Tibial nerve (tissue), 4 donors: ENCODE results near the gene RANBP3. TPM values are rescaled to one million over a fixed set of nuclear protein-coding genes. Genes with fewer than 3 reads are reported as not detected.

Experiments used
- DNase-seq, 2 donors: peaks; one replicate each; pipeline ENCODE4 v3.0.0-alpha.2; 2019; ENCODE audit warnings: low spot score in 2 of 2
- H3K27ac ChIP-seq, 4 donors: fragments of 200-600 bp; sonication (generic) in 3 of 4; one replicate each; pipeline ENCODE4 v1.5.1; 2017 to 2019; ENCODE audit warnings: mild to moderate bottlenecking in 1 of 4
- H3K27me3 ChIP-seq, 2 donors: fragments of 200-600 bp; sonication (generic) in 1 of 2; one replicate each; pipeline versions ENCODE4 v1.5.1 to v1.6.0; 2017 to 2019
- H3K36me3 ChIP-seq, 3 donors: fragments of 200-600 bp; sonication (generic); one replicate each; pipeline ENCODE4 v1.5.1; 2018 to 2019
- H3K4me1 ChIP-seq, 4 donors: fragments of 200-600 bp; sonication (generic) in 3 of 4; one replicate each; pipeline ENCODE4 v1.5.1; 2017 to 2019
- H3K4me3 ChIP-seq, 4 donors: fragments of 200-600 bp; sonication (generic) in 3 of 4; one replicate each; pipeline ENCODE4 v1.5.1; 2017 to 2019; ENCODE audit warnings: mild to moderate bottlenecking in 1 of 4, moderate library complexity in 1 of 4
- H3K9me3 ChIP-seq, 4 donors: fragments of 200-600 bp; sonication (generic) in 3 of 4; one replicate each; pipeline ENCODE4 v1.5.1; 2017 to 2019
- EP300 ChIP-seq, 2 donors: sonication (generic); formaldehyde crosslinking; IDR thresholded peaks; one replicate each; pipeline ENCODE4 v1.6.1; 2017; ENCODE audit warnings: antibody characterized with exemption in 2 of 2, mild to moderate bottlenecking in 1 of 2
- POLR2A ChIP-seq, 2 donors: fragments of 450-650 bp; IDR thresholded peaks; one replicate each; pipeline ENCODE4 v1.6.1; 2017; ENCODE audit warnings: antibody characterized with exemption in 2 of 2, mild to moderate bottlenecking in 2 of 2, moderate library complexity in 2 of 2
- WGBS, 2 donors: methylation state at CpG; one replicate each; pipeline ENCODE4 v1.1.5; 2018; 5-methylcytosine and 5-hydroxymethylcytosine counted together
- total RNA-seq, 4 donors: library from RNA; depleted of rRNA; stranded (reverse); fragments of >200 nt; gene quantifications; one replicate each; pipeline ENCODE4 v1.1.0, GENCODE V29; 2016
- TF ChIP-seq, protein P1 (sequence below), 5 experiments: fragments of 200-600 bp in 3 of 5; fragments of 450-650 bp in 2 of 5; sonication (generic) in 3 of 5; IDR thresholded peaks; one replicate each; pipeline ENCODE4 v1.5.1; 2016 to 2019; ENCODE audit warnings: antibody characterized with exemption in 5 of 5, mild to moderate bottlenecking in 3 of 5, moderate library complexity in 2 of 5

RANBP3 gene
- total RNA-seq, 4 donors from 2014 or later: 75.4 to 129 (median 95.6) TPM

DNA sequence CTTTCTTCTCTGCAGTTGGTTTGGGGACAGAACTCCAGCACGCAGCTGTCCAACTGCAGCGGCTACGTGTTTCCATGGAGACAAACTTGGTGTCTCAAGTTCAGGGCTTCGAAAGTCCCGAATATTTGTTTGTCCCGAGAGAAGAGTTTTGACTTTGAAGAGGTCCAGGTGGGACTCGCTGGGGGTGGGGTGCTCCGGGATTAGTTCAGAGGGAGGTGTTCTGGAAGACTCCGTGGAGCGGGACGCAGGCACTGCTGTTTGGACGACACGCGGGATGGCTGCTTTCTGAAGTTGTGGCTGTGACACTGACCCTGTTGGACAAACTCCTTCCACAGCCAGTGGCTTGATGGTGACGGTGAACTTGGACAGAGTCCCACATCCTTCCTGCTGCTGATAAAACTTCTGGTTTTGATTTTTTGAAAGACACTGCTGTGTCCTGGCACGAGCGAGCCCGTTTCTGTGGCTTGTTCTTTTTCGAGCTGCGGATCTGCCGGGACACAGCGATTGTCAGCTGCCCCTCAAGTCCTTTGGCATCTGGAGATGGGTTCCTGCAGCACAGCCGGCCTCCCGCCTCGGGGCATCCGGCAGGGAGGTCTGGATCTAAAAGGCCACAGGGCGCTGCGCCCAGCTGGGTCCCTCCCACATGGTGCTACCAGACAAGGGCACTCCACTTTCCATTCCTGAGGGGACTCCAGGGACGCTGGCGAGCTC is 15.9 kb upstream of the RANBP3 start:
- no peak for DNase-seq
- WGBS, 2 donors: 62 to 66% methylated on average over 30 of the region's 30 CpGs
- no peaks in the 10 kb centered on the region for H3K27me3 ChIP-seq
- TF ChIP-seq, protein P1, sequence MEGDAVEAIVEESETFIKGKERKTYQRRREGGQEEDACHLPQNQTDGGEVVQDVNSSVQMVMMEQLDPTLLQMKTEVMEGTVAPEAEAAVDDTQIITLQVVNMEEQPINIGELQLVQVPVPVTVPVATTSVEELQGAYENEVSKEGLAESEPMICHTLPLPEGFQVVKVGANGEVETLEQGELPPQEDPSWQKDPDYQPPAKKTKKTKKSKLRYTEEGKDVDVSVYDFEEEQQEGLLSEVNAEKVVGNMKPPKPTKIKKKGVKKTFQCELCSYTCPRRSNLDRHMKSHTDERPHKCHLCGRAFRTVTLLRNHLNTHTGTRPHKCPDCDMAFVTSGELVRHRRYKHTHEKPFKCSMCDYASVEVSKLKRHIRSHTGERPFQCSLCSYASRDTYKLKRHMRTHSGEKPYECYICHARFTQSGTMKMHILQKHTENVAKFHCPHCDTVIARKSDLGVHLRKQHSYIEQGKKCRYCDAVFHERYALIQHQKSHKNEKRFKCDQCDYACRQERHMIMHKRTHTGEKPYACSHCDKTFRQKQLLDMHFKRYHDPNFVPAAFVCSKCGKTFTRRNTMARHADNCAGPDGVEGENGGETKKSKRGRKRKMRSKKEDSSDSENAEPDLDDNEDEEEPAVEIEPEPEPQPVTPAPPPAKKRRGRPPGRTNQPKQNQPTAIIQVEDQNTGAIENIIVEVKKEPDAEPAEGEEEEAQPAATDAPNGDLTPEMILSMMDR (IDR thresholded peaks at IDR 0.05): no peak
- TF ChIP-seq EP300 (IDR thresholded peaks at IDR 0.05) (no peak), POLR2A (IDR thresholded peaks at IDR 0.05) (no peak)
- no peak overlapping the region for H3K4me3 ChIP-seq
- no peak overlapping the region for H3K27ac ChIP-seq
- H3K36me3 ChIP-seq: peaks cover 0 to 57% (median 0%) of the 10 kb centered on the region in 3 donors
- no peaks in the 10 kb centered on the region for H3K9me3 ChIP-seq
- peaks cover 0 to 8% (median 0%) of the 10 kb centered on the region in 4 donors for H3K4me1 ChIP-seq

DNA sequence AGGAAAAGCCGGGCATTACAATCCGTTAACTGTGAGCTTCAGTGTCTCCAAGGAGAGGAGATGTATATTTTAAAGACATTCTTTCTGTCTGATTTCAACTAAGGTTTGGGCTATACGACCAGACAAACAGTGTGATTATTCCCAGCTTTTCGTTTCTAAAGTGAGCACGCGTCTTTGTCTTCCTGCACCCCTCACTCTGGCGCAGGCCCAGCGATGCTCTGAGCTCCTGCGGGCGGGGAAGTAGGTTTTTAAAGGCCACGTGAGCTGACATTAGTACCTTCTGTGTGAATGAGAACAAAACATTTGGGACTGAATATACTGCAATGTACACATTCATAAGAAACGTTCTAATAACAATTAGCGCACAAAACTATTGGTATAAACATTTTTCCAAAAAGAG is 15.3 kb upstream of the RANBP3 start:
- Histone ChIP-seq H3K4me1 (peaks cover 0 to 8% (median 0%) of the 10 kb centered on the region in 4 donors), H3K4me3 (no peak overlapping the region), H3K27me3 (no peaks in the 10 kb centered on the region), H3K27ac (no peak overlapping the region), H3K36me3 (peaks cover 0 to 51% (median 0%) of the 10 kb centered on the region in 3 donors), H3K9me3 (no peaks in the 10 kb centered on the region)
- DNase-seq: no peak
- TF ChIP-seq, protein P1 (IDR thresholded peaks at IDR 0.05): no peak
- no peak for TF ChIP-seq EP300 (IDR thresholded peaks at IDR 0.05)
- no peak for TF ChIP-seq POLR2A (IDR thresholded peaks at IDR 0.05)
- WGBS, 2 donors: 70 to 72% methylated on average over 13 of the region's 13 CpGs

DNA sequence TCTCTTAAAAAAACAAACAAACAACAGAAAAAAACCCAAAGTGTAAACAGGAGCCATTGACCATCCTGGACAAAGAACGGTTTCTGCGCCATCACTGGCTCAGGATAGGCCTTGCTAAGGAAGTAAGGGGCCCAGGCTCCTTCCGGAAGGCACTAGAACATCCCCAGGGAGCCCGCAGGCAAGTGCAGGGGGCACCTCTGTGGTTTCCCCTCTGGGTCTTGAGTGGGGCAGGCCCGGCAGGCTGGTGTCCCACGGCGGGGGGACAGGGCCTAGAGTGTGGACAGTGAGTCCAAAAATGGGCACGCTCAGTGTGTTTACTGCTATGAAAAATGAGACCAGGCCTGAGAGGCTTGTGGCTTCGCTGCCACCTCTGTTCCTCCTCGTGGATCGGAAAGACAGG is 14.8 kb upstream of the RANBP3 start:
- DNase-seq: no peak
- 82 to 86% methylated on average over 11 of the region's 11 CpGs for WGBS, 2 donors
- H3K4me3 ChIP-seq: no peak overlapping the region
- no peaks in the 10 kb centered on the region for H3K9me3 ChIP-seq
- no peak overlapping the region for H3K27ac ChIP-seq
- TF ChIP-seq, protein P1 (IDR thresholded peaks at IDR 0.05): no peak
- no peak for TF ChIP-seq EP300 (IDR thresholded peaks at IDR 0.05)
- no peak for TF ChIP-seq POLR2A (IDR thresholded peaks at IDR 0.05)
- no peaks in the 10 kb centered on the region for H3K27me3 ChIP-seq
- peaks cover 0 to 10% (median 0%) of the 10 kb centered on the region in 4 donors for H3K4me1 ChIP-seq
- peaks cover 0 to 49% (median 0%) of the 10 kb centered on the region in 3 donors for H3K36me3 ChIP-seq

DNA sequence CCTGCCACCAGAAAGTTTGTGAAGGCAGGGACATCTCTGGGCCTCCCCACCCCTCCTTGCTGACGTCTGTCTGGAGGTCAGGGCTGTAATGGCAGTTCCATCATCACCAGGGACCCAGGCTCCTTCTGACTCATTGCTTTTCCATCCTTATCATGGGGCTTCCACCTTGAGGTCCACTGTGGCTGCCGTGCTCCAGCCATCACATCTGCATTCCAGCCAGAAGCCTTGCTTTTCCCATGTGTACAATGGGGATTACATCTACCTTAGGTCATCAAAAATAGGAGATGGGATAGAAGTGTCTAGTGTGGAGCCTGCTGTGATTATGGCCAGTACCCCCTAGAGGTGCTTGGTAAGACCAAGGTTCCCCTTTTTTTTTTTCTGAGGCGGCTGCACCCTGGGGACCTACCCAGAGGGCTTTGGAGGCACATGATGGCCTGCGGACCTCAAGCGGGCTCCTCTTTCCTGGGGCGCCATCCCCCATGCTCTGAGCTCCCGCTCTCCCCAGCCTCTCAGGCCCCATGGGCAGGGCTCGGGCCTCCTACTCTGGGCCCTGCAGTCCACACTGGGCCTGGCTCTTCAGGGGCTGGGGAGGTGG is 13.4 kb upstream of the RANBP3 start:
- DNase-seq: no peak
- peaks cover 0 to 18% (median 0%) of the 10 kb centered on the region in 4 donors for H3K4me1 ChIP-seq
- no peaks in the 10 kb centered on the region for H3K27me3 ChIP-seq
- WGBS, 2 donors: 96 to 97% methylated on average over 7 to 8 of the region's 8 CpGs
- H3K36me3 ChIP-seq: peaks cover 0 to 35% (median 0%) of the 10 kb centered on the region in 3 donors
- no peaks in the 10 kb centered on the region for H3K9me3 ChIP-seq
- H3K4me3 ChIP-seq: no peak overlapping the region
- TF ChIP-seq, protein P1 (IDR thresholded peaks at IDR 0.05): no peak
- no peak for TF ChIP-seq EP300 (IDR thresholded peaks at IDR 0.05)
- no peak for TF ChIP-seq POLR2A (IDR thresholded peaks at IDR 0.05)
- no peak overlapping the region for H3K27ac ChIP-seq

DNA sequence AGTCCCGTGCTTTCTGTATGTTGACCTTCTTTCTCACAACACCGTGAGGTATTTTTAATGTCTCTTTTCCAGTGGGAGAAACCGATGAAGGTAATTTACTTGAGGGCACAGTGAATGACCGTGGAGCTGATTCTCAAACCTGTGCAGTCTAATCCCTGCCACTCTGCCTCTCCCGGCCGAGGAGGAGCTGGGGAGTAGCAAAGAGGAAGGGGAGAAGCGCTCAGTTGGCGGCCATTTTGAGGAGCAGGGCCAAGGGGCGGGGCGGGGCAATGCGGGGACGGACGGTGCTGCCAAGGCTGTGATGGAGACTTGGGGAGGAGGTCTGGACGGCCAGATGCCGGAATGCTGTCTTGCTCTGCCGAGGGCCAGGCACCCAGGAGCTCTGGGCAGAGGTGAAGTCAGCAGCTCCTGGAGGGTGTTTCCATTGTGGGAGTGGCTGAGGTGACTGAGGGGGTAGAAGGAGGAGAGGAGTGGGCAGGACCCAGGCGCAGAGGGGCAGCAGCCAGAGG is 12.4 kb upstream of the RANBP3 start:
- Histone ChIP-seq H3K36me3 (peaks cover 0 to 25% (median 0%) of the 10 kb centered on the region in 3 donors), H3K27me3 (no peaks in the 10 kb centered on the region), H3K4me3 (peak overlapping the region in 1 of 4 donors; percentile 7), H3K27ac (no peak overlapping the region), H3K9me3 (no peaks in the 10 kb centered on the region), H3K4me1 (peaks cover 0 to 18% (median 0%) of the 10 kb centered on the region in 4 donors)
- no peak for DNase-seq
- TF ChIP-seq POLR2A (IDR thresholded peaks at IDR 0.05) (no peak), EP300 (IDR thresholded peaks at IDR 0.05) (no peak)
- TF ChIP-seq, protein P1 (IDR thresholded peaks at IDR 0.05): no peak
- 52 to 61% methylated on average over 17 of the region's 17 CpGs for WGBS, 2 donors
